ENCODE data around the gene MACROD2.

GRCh38 chr20:15248618-15249395 is 1253.5 kb downstream of the MACROD2 start:
- no peak for TF ChIP-seq TAF1 (IDR thresholded peaks at IDR 0.05; ENCODE audit: low read depth, low read length)
- no peak for TF ChIP-seq POLR2A (IDR thresholded peaks at IDR 0.05; ENCODE audit: low read depth, low read length)
- TF ChIP-seq POLR2AphosphoS5 (IDR thresholded peaks at IDR 0.05; ENCODE audit: low read depth, low read length), result no peak
- TF ChIP-seq SPI1 (IDR thresholded peaks at IDR 0.05; ENCODE audit: low read depth, low read length), result peak; percentile 30; the same call in 1 of the 2 replicates
- TF ChIP-seq POU2F2 (IDR thresholded peaks at IDR 0.05; ENCODE audit: low read depth, low read length), result no peak
- TF ChIP-seq PAX5 (IDR thresholded peaks at IDR 0.05; ENCODE audit: insufficient read depth, low read length, severe bottlenecking), result no peak
